Activated naive CD8-positive, alpha-beta T cell treated with anti-CD3 and anti-CD28 coated beads, Interleukin-2, amount 50 U/mL, for 16 hours (primary cell): ENCODE results near the gene NSD1.
"Not testable (repeated sequence)": the region's sequence is repeated elsewhere in the genome, so short reads cannot be mapped to it uniquely, and the experiment has no call there.

Experiments used
- DNase-seq: peaks from one replicate; pipeline ENCODE4 v3.0.0-alpha.2; 2020; ENCODE audit warnings: low read depth, low spot score

NSD1 gene

GRCh38 chr5:177328545-177329231 lies 195.1 kb downstream of the NSD1 start:
- no peak for DNase-seq

DNA sequence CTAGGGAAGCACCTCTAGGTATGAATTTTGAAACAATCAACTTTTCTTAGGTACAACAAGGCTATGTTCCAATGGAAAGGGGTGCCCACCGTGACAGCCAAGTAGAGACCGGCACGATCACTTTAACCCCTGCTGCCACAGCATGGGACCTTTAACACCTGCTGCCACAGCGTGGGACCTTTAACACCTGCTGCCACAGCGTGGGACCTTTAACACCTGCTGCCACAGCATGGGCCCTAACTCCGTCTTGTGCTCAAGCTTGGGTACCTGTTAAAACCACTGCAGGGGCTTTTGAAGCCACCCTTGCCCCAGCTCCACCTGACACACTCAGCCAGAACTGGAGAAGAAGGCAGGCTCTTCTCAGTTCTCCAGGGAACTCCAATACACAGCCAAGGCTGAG lies 196.3 kb downstream of the NSD1 start:
- DNase-seq, result no peak

GRCh38 chr5:177330991-177331842 lies 197.6 kb downstream of the NSD1 start:
- DNase-seq, result no peak

- no peak for DNase-seq
Measured at GRCh38 chr5:177332031-177332895, 198.7 kb downstream of the NSD1 start.

GRCh38 chr5:177332896-177333260 lies 199.3 kb downstream of the NSD1 start:
- DNase-seq, result no peak

DNA sequence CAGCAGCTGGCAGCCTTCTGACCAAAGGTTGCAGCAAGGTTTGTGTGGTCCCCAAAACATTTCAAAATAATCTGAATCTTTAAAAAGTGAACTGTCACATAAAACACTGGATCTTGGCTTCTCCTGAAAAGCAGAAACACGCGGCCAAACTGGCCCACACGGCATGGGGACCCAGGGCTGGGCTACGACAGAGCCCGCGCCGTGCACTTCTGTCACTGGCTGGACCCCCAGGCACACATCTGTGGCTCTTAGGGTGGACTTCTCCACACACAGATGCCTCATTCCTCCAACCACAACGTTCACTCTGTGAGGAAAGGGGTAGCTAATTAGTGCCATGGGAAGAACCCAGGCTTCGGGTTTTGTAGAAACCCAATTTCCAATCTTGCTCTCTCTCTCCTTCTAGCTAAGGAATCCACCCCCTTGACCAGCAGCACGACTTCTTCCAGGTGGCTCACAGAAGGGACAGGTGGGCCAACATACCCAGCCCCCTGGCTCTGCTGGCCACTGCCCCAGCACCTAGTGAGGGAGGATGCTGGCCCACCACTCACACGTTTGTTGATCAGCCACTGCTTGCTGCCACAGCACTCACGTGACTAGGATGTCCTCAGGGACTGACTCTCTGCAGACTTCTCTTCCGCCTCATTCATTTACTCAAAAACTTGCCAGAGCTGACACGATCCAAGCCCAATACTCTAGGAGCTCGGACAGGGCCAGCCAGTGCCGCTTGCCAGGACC lies 200.0 kb downstream of the NSD1 start:
- DNase-seq, result no peak

DNA sequence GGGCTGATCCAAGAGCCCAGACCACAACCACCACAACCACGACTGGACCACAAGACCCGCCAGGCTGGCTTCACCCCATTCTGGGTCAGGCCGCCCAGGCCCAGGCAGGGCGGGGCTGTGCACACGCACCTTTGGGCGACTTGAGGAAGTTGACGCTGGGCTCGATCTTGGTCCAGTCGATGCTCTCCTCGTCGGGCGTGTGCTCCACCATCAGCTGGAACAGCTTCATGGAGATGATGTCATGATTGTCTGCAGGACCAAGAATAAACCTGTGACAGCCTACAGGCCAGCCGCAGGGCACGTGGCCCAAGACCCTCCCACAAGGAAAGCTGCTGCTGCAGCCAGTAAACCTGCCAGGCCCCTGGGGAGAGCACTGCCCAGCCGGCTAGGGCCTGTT lies 200.6 kb downstream of the NSD1 start:
- no peak for DNase-seq

GRCh38 chr5:177334781-177335700 lies 201.5 kb downstream of the NSD1 start:
- DNase-seq, result no peak

- no peak for DNase-seq
Measured at GRCh38 chr5:177335701-177336065, 202.1 kb downstream of the NSD1 start.

DNA sequence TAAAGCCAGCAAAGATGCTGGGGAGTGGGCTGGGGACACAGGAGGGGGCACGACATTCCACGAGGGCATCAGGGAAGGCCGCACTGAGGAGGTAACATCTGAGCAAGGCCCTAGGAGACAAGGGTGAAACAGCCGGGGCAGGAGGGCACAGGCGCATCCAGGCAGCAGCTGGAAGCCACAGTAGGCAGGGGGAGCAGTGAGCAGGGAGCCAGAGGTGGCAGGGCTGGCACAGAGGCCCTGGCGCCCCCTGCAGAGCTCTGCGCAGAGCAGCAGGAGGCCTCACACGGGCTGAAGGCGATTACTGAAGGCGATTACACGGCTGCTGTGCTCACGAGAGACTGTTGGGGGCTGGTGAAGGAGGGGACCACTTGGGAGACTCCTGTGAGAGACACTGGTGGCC lies 202.5 kb downstream of the NSD1 start:
- DNase-seq, result no peak

GRCh38 chr5:177336603-177337494 lies 203.3 kb downstream of the NSD1 start:
- no peak for DNase-seq

DNA sequence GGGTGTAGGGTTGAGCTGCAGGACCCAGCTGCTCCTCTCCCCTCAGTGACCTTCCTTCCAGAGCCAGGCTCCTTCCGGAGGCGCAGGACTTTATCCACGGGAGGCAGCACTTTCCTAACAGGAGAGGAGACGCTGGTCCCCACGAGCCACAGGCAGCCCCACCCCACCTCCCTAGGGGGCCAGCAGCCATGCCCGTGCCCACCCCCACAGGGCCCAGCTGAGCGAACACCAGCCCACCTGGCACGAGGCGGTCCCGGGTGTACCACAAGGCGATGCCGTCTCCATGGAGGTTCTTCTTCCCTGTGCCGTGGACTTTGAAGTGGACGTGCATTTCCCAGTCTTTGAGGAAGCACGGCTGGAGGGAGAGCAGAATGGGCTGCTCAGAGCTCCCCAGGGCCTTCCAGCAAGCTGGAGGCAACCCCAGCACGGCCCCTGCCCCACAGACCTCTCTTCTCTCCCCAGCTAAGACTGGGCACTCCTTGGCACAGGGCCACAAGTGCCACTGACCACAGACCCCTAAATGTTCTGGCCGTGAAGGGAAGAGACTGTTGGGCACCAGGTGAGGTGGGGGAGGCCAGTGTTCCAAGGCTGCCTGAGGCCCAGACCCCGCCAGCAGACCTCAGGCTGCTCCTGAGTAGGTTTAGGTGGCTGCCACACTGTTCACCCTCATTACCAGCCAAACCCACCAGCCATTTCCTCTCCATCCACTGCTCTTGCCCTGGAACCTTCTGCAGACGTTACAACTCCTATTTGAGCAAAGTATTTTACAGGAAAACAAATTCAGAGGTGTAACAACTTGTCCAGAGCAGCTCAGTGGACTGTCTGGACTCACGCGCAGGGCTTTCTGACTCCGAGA lies 204.9 kb downstream of the NSD1 start:
- no peak for DNase-seq

DNA sequence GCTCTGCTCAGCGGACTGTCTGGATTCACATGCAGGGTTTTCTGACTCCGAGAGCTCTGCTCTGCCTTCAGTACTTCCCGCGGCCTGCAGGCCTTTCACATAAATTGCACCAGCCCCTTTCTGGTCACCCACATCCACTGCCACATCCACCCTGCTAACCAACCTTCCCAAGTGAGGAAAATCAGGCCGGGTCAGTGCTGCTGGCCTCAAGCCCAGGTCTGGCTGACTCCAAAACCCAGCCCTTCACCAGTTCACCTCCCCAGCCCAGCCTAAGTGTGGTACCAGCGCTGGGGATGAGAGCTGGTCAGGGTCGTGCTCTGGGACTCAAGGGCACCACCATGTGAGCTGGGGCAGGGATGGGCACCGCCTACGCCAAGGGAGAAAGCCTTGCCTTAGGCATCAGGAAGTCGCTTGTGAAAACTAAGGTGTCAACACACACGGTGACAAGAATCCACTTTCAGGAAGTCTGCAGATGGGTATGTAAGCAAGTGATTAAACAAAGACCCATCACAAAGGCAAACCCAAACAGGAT lies 205.6 kb downstream of the NSD1 start:
- DNase-seq, result no peak

DNA sequence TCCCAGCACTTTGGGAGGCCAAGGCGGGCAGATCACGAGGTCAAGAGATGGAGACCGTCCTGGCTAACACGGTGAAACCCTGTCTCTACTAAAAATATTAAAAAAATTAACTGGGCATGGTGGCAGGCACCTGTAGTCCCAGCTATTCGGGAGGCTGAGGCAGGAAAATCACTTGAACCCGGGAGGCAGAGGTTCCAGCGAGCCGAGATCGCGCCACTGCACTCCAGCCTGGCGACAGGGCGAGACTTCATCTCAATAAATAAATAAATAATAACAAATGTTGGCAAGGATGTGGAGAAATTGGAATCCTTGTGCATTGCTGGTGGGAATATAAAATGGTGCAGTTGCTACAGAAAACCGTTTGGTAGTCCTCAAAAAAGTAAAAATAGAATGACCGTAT lies 209.4 kb downstream of the NSD1 start:
- DNase-seq, result not testable (repeated sequence)

- DNase-seq, result no peak
Measured at GRCh38 chr5:177343777-177344176, 210.2 kb downstream of the NSD1 start.

DNA sequence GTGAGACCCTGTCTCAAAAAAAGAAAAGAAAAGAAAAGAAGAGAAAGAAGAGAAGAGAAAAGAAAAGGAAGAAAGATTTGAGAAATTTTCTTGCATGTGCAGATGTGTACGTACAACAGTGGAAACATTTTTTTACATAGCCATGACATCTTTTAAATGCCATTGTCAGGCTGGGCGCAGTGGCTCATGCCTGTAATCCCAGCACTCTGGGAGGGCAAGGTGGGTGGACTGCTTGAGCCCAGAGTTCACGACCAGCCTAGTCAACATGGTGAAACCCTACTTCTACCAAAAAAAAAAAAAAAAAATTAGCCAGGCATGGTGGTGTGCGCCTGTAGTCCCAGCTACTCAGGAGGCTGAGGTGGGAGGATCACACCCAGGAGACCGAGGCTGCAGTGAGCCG lies 211.3 kb downstream of the NSD1 start:
- DNase-seq, result no peak

DNA sequence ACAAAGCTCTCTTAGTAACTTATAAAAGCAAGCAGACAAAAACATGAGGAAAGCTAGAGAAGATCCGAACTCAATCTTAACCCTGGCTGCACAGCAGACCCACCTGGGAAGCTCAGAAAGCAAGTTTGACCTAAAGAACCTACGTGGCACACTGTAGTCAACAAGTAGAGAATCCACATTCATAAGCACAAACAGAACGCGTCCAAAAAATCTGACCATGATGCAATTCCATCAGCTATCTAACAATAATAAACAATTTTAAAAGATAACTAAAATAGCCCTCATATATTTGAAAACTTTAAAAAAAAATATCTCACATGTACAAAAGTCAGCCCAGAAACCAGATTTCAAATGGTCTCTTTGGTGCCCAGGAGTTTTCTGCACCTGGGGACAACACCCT lies 213.2 kb downstream of the NSD1 start:
- no peak for DNase-seq

DNA sequence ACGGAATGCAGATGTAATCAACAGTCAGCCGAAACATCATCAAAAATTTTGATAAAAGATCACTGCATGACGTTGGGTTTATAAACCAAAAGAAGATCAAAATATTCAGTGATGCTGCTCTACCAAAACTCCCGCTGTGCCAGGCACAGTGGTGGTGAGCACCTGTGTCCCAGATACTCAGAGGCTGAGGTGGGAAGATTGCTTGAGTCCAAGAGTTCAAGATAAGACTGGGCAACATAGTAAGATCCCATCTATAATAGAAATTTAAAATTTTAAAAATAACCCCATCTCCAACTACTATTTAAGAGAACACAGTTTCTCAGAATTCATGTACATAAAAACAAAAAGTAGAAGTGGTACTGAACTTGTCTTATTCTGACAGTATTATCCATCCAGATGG lies 214.1 kb downstream of the NSD1 start:
- DNase-seq, result no peak

GRCh38 chr5:177349362-177349647 lies 215.7 kb downstream of the NSD1 start:
- no peak for DNase-seq
